K562 (cell line): ENCODE results near the gene SLC10A2. TPM values are rescaled to one million over a fixed set of nuclear protein-coding genes. Genes with fewer than 3 reads are reported as not detected.

Source experiments
- ATAC-seq: fragments of 200-7000 bp; cut with Tn5 transposase; 3 replicates; pipeline ENCODE4 v1.9.1; 2020; ENCODE audit warnings: moderate library complexity
- BruUV-seq: library from RNA; stranded (reverse); fragments of 400-500 nt; replicated peaks from 2 replicates; lab custom pipeline; 2021; lab: Mats Ljungman, UMichigan
- CTCF ChIA-PET: fragments of 300-600 bp; formaldehyde crosslinking; extraction: SDS; loops from one replicate; lab custom pipeline; 2021; ENCODE audit warnings: low intra/inter-chr PET ratio; lab: Yijun Ruan, JAX
- POLR2A ChIA-PET: fragments of 300-600, 350-650 bp; sonication (Branson Sonifier 250); formaldehyde crosslinking; extraction: SDS; loops from one replicate; lab custom pipeline; 2021; ENCODE audit warnings: antibody characterized with exemption, inconsistent platforms; lab: Yijun Ruan, JAX
- DNase-seq, 4 experiments: peaks; one replicate each; pipeline versions ENCODE4 v3.0.0 to v3.0.0-alpha.2; 2011 to 2018; ENCODE audit warnings: low spot score in 3 of 4, mixed read lengths in 3 of 4; ENCODE audit errors: extremely low read depth in 1 of 4
- FAIRE-seq: peaks from 2 replicates; lab custom pipeline; 2011; peaks lifted over from hg19 to GRCh38; lab: Jason Lieb, UNC
- H2AFZ ChIP-seq: 2 replicates; pipeline ENCODE4 v1.6.0; 2011; ENCODE audit warnings: low read depth, low read length, control low read depth, inconsistent platforms
- H3K27ac ChIP-seq: fragments of 200-600 bp; 3 replicates; pipeline ENCODE4 v1.8.0; 2011; ENCODE audit warnings: low read depth, mild to moderate bottlenecking, control low read depth, inconsistent platforms, low read length, moderate library complexity, mixed read lengths; ENCODE audit errors: extremely low read depth
- H3K27me3 ChIP-seq, 2 experiments: fragments of 300-600 bp in 1 of 2; 2 replicates in 1 of 2; 3 replicates in 1 of 2; pipeline versions ENCODE4 v1.6.0 to v1.8.0; 2011; ENCODE audit warnings: inconsistent platforms in 2 of 2, low read length in 2 of 2, mild to moderate bottlenecking in 1 of 2, mixed read lengths in 1 of 2, moderate library complexity in 1 of 2; ENCODE audit not compliant: control insufficient read depth in 2 of 2, insufficient read depth in 2 of 2
- H3K36me3 ChIP-seq: fragments of 300-600 bp; 3 replicates; pipeline ENCODE4 v1.8.0; 2011; ENCODE audit warnings: mild to moderate bottlenecking, low read length, inconsistent platforms; ENCODE audit not compliant: control insufficient read depth, insufficient read depth
- H3K4me1 ChIP-seq, 2 experiments: fragments of 200-600 bp in 1 of 2; replicated peaks in 1 of 2; 2 replicates in 1 of 2; 3 replicates in 1 of 2; pipeline versions ENCODE4 v1.5.1 to v1.8.0; 2011; ENCODE audit warnings: inconsistent platforms in 2 of 2, low read length in 2 of 2, mild to moderate bottlenecking in 1 of 2, mixed read lengths in 1 of 2, moderate library complexity in 1 of 2; ENCODE audit not compliant: control insufficient read depth in 2 of 2, insufficient read depth in 2 of 2
- H3K4me2 ChIP-seq: 2 replicates; pipeline ENCODE4 v1.6.1; 2011; ENCODE audit warnings: low read length, control low read depth, inconsistent platforms, mixed read lengths; ENCODE audit not compliant: insufficient read depth
- H3K4me3 ChIP-seq: fragments of 200-600 bp; sonication (generic), shearing (Covaris generic); 2 replicates; pipeline ENCODE4 v1.5.1; 2016; ENCODE audit warnings: control low read depth, inconsistent platforms
- H3K79me2 ChIP-seq: fragments of 200-600 bp; 3 replicates; pipeline ENCODE4 v1.8.0; 2011; ENCODE audit warnings: low read length, inconsistent platforms; ENCODE audit not compliant: control insufficient read depth, insufficient read depth
- H3K9ac ChIP-seq, 2 experiments: 2 replicates each; pipeline versions ENCODE4 v1.6.0 to v1.6.1; 2011; ENCODE audit warnings: low read depth in 2 of 2, low read length in 2 of 2, control low read depth in 1 of 2, inconsistent platforms in 1 of 2, mild to moderate bottlenecking in 1 of 2, mixed read lengths in 1 of 2; ENCODE audit not compliant: insufficient read depth in 1 of 2
- H3K9me1 ChIP-seq: one replicate; pipeline ENCODE4 v1.6.0; 2011; ENCODE audit warnings: inconsistent platforms, mild to moderate bottlenecking, low read length, moderate library complexity; ENCODE audit not compliant: control insufficient read depth, insufficient read depth
- H3K9me3 ChIP-seq: replicated peaks from 2 replicates; pipeline ENCODE4 v1.5.1; 2011; ENCODE audit warnings: low read depth, low read length, inconsistent platforms; ENCODE audit not compliant: control insufficient read depth, insufficient read depth
- H4K20me1 ChIP-seq: replicated peaks from 2 replicates; pipeline ENCODE4 v1.6.1; 2011; ENCODE audit warnings: low read length, inconsistent platforms, mixed read lengths; ENCODE audit not compliant: control insufficient read depth, insufficient read depth
- CBFA2T2 ChIP-seq: fragments of 450-650 bp; conservative IDR thresholded peaks from 2 replicates; pipeline ENCODE4 v1.6.1; 2017; ENCODE audit warnings: mild to moderate bottlenecking
- CCNT2 ChIP-seq: IDR thresholded peaks from 2 replicates; pipeline ENCODE4 v1.6.1; 2011; ENCODE audit warnings: borderline replicate concordance, low read depth, mild to moderate bottlenecking, moderate library complexity, mixed read lengths, low read length; ENCODE audit not compliant: insufficient read length; ENCODE audit errors: extremely low read depth
- CHD1 ChIP-seq: fragments of 200-600 bp; sonication (generic); IDR thresholded peaks from one replicate; pipeline ENCODE4 v1.6.1; 2012; ENCODE audit warnings: mild to moderate bottlenecking, moderate library complexity, low read length, inconsistent platforms
- MCM7 ChIP-seq, 2 experiments: fragments of 450-650 bp; IDR thresholded peaks; 2 replicates each; pipeline ENCODE4 v1.6.1; 2016 to 2018
- NELFE ChIP-seq: IDR thresholded peaks from 2 replicates; pipeline ENCODE4 v1.6.1; 2011; ENCODE audit warnings: mild to moderate bottlenecking; ENCODE audit not compliant: insufficient read depth, insufficient read length
- PHF21A ChIP-seq: fragments of 450-650 bp; IDR thresholded peaks from 2 replicates; pipeline ENCODE4 v1.6.1; 2017; ENCODE audit warnings: low read depth, borderline replicate concordance
- ZNF143 ChIP-seq: sonication (generic); formaldehyde crosslinking; IDR thresholded peaks from 2 replicates; pipeline ENCODE4 v1.9.0; 2022; ENCODE audit warnings: mild to moderate bottlenecking, missing genetic modification reagents
- ZNF24 ChIP-seq: fragments of 450-650 bp; IDR thresholded peaks from 2 replicates; pipeline ENCODE4 v1.6.1; 2016
- whole genome bisulfite sequencing: fragments of 100-300 bp; shearing (Covaris generic); methylation state at CpG from one replicate; pipeline ENCODE4 v1.1.6; 2016; ENCODE audit warnings: low coverage, mixed read lengths; ENCODE audit not compliant: insufficient coverage; ENCODE audit errors: missing lambda C conversion rate; 5-methylcytosine and 5-hydroxymethylcytosine counted together
- in situ Hi-C: fragments of 300-500 bp; cut with MboI; formaldehyde crosslinking; loops from 4 replicates; pipeline ENCODE4 v1.15.0; 2018; ENCODE audit warnings: inconsistent platforms, mixed read lengths
- intact Hi-C: fragments of 100-400 bp; cut with micrococcal nuclease; formaldehyde crosslinking; loops from 2 replicates; pipeline ENCODE4 v1.14.2; 2022
- polyA plus RNA-seq, 8 experiments: library from polyadenylated mRNA; depleted of rRNA in 4 of 8; stranded (reverse) in 5 of 8; unstranded in 3 of 8; fragments of >200 nt; fragmentation: Nextera tagmentation in 2 of 8; fragmentation: Illumina TruSeq in 1 of 8; extraction: Ambion mirVana in 2 of 8; extraction: Trizol in 1 of 8; gene quantifications; 2 replicates each; pipeline versions ENCODE4 v1.2.1 to v1.2.3, GENCODE V29; 2011 to 2014; ENCODE audit warnings: inconsistent platforms in 1 of 8, missing spikeins in 1 of 8
- total RNA-seq, 7 experiments: library from RNA; depleted of rRNA in 6 of 7; stranded (reverse); fragments of >200 nt in 6 of 7; fragmentation: Illumina TruSeq in 2 of 7; extraction: Trizol in 2 of 7; gene quantifications; 2 replicates each; pipeline versions ENCODE4 v1.2.1 to v1.2.3, GENCODE V29; 2011 to 2021; ENCODE audit warnings: low replicate concordance in 1 of 7
- TF ChIP-seq, protein P1 (sequence below): fragments of 200-800 bp; sonication (Bioruptor generic); IDR thresholded peaks from 2 replicates; pipeline ENCODE4 v1.6.1; 2016; ENCODE audit warnings: missing genetic modification characterization, missing compliant biosample characterization

The SLC10A2 gene
- total and polyA plus RNA-seq, 9 of the 15 experiments (the other 6 are each of a cell fraction or from before 2014, with no cell fraction given), result not detected

DNA sequence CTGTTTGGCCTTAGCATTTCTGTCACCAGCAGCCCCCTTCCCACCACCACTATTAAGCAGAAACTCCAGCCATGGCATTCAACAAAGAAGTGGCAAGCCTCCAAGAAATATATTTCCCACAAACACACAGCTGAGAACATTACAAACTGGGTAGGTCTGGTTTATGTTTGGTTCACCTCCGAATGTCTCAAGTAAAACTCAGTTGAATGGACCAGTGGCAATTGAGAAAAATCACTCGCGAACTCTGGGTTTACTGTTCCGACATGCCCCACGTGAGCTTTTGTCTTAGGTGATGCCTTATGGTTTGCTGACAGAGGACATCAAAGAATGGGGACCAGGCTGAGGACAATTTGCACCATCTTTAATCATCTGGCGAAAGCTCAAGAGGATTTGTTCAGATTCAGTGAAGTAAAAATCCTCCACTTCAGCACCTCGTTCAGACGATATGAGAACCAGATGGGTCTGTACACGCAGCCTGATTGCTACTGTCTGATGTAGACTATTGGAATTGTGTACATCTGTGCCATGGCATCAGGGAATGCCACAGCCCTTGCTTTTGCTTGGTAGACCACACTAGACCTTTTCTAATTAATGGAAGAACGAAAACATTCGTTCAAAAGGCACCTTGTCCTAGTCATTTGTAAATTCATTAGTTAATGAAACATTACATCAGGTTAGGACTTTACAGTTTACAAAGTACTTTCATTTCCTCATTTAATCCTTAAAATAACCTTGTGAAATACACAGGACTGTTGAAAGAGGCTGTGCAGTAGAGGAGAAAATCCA is 59.4 kb downstream of the SLC10A2 start:
- intact Hi-C loops, result no loop called here

More for the DNA sequence above, 59.4 kb downstream of the SLC10A2 start:
- H3K9me3 ChIP-seq, result no peaks in the 10 kb centered on the region
- H3K4me1 ChIP-seq, result no peaks in the 10 kb centered on the region
- in situ Hi-C loops, result no loop called here
- no peak for ATAC-seq
- FAIRE-seq, result no peak
- H3K4me3 ChIP-seq, result no peak overlapping the region
- ChIA-PET POLR2A (no interaction called here), CTCF (no interaction called here)
- no peaks in the 10 kb centered on the region for H3K36me3 ChIP-seq
- H3K27ac ChIP-seq, result no peak overlapping the region
- no peaks in the 10 kb centered on the region for H3K79me2 ChIP-seq
- no peak for DNase-seq
- no peaks in the 10 kb centered on the region for H4K20me1 ChIP-seq
- TF ChIP-seq CHD1 (no peak), PHF21A (no peak), CCNT2 (no peak), MCM7 (IDR thresholded peaks at IDR 0.05) (no peak), NELFE (no peak), ZNF24 (no peak), ZNF143 (CRISPR knock-in tag) (no peak), CBFA2T2 (no peak)
- TF ChIP-seq, protein P1, sequence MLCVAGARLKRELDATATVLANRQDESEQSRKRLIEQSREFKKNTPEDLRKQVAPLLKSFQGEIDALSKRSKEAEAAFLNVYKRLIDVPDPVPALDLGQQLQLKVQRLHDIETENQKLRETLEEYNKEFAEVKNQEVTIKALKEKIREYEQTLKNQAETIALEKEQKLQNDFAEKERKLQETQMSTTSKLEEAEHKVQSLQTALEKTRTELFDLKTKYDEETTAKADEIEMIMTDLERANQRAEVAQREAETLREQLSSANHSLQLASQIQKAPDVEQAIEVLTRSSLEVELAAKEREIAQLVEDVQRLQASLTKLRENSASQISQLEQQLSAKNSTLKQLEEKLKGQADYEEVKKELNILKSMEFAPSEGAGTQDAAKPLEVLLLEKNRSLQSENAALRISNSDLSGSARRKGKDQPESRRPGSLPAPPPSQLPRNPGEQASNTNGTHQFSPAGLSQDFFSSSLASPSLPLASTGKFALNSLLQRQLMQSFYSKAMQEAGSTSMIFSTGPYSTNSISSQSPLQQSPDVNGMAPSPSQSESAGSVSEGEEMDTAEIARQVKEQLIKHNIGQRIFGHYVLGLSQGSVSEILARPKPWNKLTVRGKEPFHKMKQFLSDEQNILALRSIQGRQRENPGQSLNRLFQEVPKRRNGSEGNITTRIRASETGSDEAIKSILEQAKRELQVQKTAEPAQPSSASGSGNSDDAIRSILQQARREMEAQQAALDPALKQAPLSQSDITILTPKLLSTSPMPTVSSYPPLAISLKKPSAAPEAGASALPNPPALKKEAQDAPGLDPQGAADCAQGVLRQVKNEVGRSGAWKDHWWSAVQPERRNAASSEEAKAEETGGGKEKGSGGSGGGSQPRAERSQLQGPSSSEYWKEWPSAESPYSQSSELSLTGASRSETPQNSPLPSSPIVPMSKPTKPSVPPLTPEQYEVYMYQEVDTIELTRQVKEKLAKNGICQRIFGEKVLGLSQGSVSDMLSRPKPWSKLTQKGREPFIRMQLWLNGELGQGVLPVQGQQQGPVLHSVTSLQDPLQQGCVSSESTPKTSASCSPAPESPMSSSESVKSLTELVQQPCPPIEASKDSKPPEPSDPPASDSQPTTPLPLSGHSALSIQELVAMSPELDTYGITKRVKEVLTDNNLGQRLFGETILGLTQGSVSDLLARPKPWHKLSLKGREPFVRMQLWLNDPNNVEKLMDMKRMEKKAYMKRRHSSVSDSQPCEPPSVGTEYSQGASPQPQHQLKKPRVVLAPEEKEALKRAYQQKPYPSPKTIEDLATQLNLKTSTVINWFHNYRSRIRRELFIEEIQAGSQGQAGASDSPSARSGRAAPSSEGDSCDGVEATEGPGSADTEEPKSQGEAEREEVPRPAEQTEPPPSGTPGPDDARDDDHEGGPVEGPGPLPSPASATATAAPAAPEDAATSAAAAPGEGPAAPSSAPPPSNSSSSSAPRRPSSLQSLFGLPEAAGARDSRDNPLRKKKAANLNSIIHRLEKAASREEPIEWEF (CRISPR knock-in tag), result no peak
- no peaks in the 10 kb centered on the region for H3K9me1 ChIP-seq
- no TSS peak for BruUV-seq
- H3K4me2 ChIP-seq, result no peak overlapping the region
- H3K27me3 ChIP-seq, result no peaks in the 10 kb centered on the region
- H2AFZ ChIP-seq, result no peak overlapping the region
- WGBS, result 2% methylated on average over 10 of the region's 11 CpGs
- no peak overlapping the region for H3K9ac ChIP-seq
